K562 (cell line): ENCODE results near the gene WDR93. TPM values are rescaled to one million over a fixed set of nuclear protein-coding genes. Genes with fewer than 3 reads are reported as not detected.

Experiments used
- ATAC-seq: fragments of 200-7000 bp; cut with Tn5 transposase; 3 replicates; pipeline ENCODE4 v1.9.1; 2020; ENCODE audit warnings: moderate library complexity
- BruUV-seq: library from RNA; stranded (reverse); fragments of 400-500 nt; replicated peaks from 2 replicates; lab custom pipeline; 2021; lab: Mats Ljungman, UMichigan
- CTCF ChIA-PET: fragments of 300-600 bp; formaldehyde crosslinking; extraction: SDS; loops from one replicate; lab custom pipeline; 2021; ENCODE audit warnings: low intra/inter-chr PET ratio; lab: Yijun Ruan, JAX
- POLR2A ChIA-PET: fragments of 300-600, 350-650 bp; sonication (Branson Sonifier 250); formaldehyde crosslinking; extraction: SDS; loops from one replicate; lab custom pipeline; 2021; ENCODE audit warnings: antibody characterized with exemption, inconsistent platforms; lab: Yijun Ruan, JAX
- DNase-seq, 4 experiments: peaks; one replicate each; pipeline versions ENCODE4 v3.0.0 to v3.0.0-alpha.2; 2011 to 2018; ENCODE audit warnings: low spot score in 3 of 4, mixed read lengths in 3 of 4; ENCODE audit errors: extremely low read depth in 1 of 4
- FAIRE-seq: peaks from 2 replicates; lab custom pipeline; 2011; peaks lifted over from hg19 to GRCh38; lab: Jason Lieb, UNC
- H2AFZ ChIP-seq: 2 replicates; pipeline ENCODE4 v1.6.0; 2011; ENCODE audit warnings: low read depth, low read length, control low read depth, inconsistent platforms
- H3K27ac ChIP-seq: fragments of 200-600 bp; 3 replicates; pipeline ENCODE4 v1.8.0; 2011; ENCODE audit warnings: low read depth, mild to moderate bottlenecking, control low read depth, inconsistent platforms, low read length, moderate library complexity, mixed read lengths; ENCODE audit errors: extremely low read depth
- H3K27me3 ChIP-seq, 2 experiments: fragments of 300-600 bp in 1 of 2; 2 replicates in 1 of 2; 3 replicates in 1 of 2; pipeline versions ENCODE4 v1.6.0 to v1.8.0; 2011; ENCODE audit warnings: inconsistent platforms in 2 of 2, low read length in 2 of 2, mild to moderate bottlenecking in 1 of 2, mixed read lengths in 1 of 2, moderate library complexity in 1 of 2; ENCODE audit not compliant: control insufficient read depth in 2 of 2, insufficient read depth in 2 of 2
- H3K36me3 ChIP-seq: fragments of 300-600 bp; 3 replicates; pipeline ENCODE4 v1.8.0; 2011; ENCODE audit warnings: mild to moderate bottlenecking, low read length, inconsistent platforms; ENCODE audit not compliant: control insufficient read depth, insufficient read depth
- H3K4me1 ChIP-seq, 2 experiments: fragments of 200-600 bp in 1 of 2; replicated peaks in 1 of 2; 2 replicates in 1 of 2; 3 replicates in 1 of 2; pipeline versions ENCODE4 v1.5.1 to v1.8.0; 2011; ENCODE audit warnings: inconsistent platforms in 2 of 2, low read length in 2 of 2, mild to moderate bottlenecking in 1 of 2, mixed read lengths in 1 of 2, moderate library complexity in 1 of 2; ENCODE audit not compliant: control insufficient read depth in 2 of 2, insufficient read depth in 2 of 2
- H3K4me2 ChIP-seq: 2 replicates; pipeline ENCODE4 v1.6.1; 2011; ENCODE audit warnings: low read length, control low read depth, inconsistent platforms, mixed read lengths; ENCODE audit not compliant: insufficient read depth
- H3K4me3 ChIP-seq: fragments of 200-600 bp; sonication (generic), shearing (Covaris generic); 2 replicates; pipeline ENCODE4 v1.5.1; 2016; ENCODE audit warnings: control low read depth, inconsistent platforms
- H3K79me2 ChIP-seq: fragments of 200-600 bp; 3 replicates; pipeline ENCODE4 v1.8.0; 2011; ENCODE audit warnings: low read length, inconsistent platforms; ENCODE audit not compliant: control insufficient read depth, insufficient read depth
- H3K9ac ChIP-seq, 2 experiments: 2 replicates each; pipeline versions ENCODE4 v1.6.0 to v1.6.1; 2011; ENCODE audit warnings: low read depth in 2 of 2, low read length in 2 of 2, control low read depth in 1 of 2, inconsistent platforms in 1 of 2, mild to moderate bottlenecking in 1 of 2, mixed read lengths in 1 of 2; ENCODE audit not compliant: insufficient read depth in 1 of 2
- H3K9me1 ChIP-seq: one replicate; pipeline ENCODE4 v1.6.0; 2011; ENCODE audit warnings: inconsistent platforms, mild to moderate bottlenecking, low read length, moderate library complexity; ENCODE audit not compliant: control insufficient read depth, insufficient read depth
- H3K9me3 ChIP-seq: replicated peaks from 2 replicates; pipeline ENCODE4 v1.5.1; 2011; ENCODE audit warnings: low read depth, low read length, inconsistent platforms; ENCODE audit not compliant: control insufficient read depth, insufficient read depth
- H4K20me1 ChIP-seq: replicated peaks from 2 replicates; pipeline ENCODE4 v1.6.1; 2011; ENCODE audit warnings: low read length, inconsistent platforms, mixed read lengths; ENCODE audit not compliant: control insufficient read depth, insufficient read depth
- CC2D1A ChIP-seq: fragments of 450-650 bp; IDR thresholded peaks from 2 replicates; pipeline ENCODE4 v1.6.1; 2017; ENCODE audit warnings: mild to moderate bottlenecking
- EGR1 ChIP-seq: fragments of 450-650 bp; conservative IDR thresholded peaks from 2 replicates; pipeline ENCODE4 v1.6.1; 2017; ENCODE audit warnings: mild to moderate bottlenecking
- GATAD2B ChIP-seq: fragments of 450-650 bp; IDR thresholded peaks from 2 replicates; pipeline ENCODE4 v1.6.1; 2017; ENCODE audit warnings: mild to moderate bottlenecking, borderline replicate concordance
- IRF2 ChIP-seq: sonication (generic); formaldehyde crosslinking; IDR thresholded peaks from 2 replicates; pipeline ENCODE4 v1.8.1; 2022; ENCODE audit warnings: mild to moderate bottlenecking, missing genetic modification reagents
- KHSRP ChIP-seq: fragments of 450-650 bp; IDR thresholded peaks from 2 replicates; pipeline ENCODE4 v1.6.1; 2017
- NR2C1 ChIP-seq, 2 experiments: fragments of 450-650 bp; IDR thresholded peaks; 2 replicates each; pipeline ENCODE4 v1.6.1; 2017; ENCODE audit warnings: mild to moderate bottlenecking in 2 of 2, antibody characterized with exemption in 1 of 2, inconsistent platforms in 1 of 2, missing compliant biosample characterization in 1 of 2, missing genetic modification characterization in 1 of 2
- SNIP1 ChIP-seq: fragments of 450-650 bp; IDR thresholded peaks from 2 replicates; pipeline ENCODE4 v1.7.1; 2017; ENCODE audit warnings: low read depth, mild to moderate bottlenecking
- XRCC5 ChIP-seq: fragments of 200-400 bp; formaldehyde crosslinking; IDR thresholded peaks from 2 replicates; pipeline ENCODE4 v1.6.1; 2017; ENCODE audit warnings: low read depth, mild to moderate bottlenecking, low read length
- ZNF124 ChIP-seq: sonication (generic); formaldehyde crosslinking; IDR thresholded peaks from 2 replicates; pipeline ENCODE4 v1.8.1; 2022; ENCODE audit warnings: missing genetic modification reagents
- WGBS: fragments of 100-300 bp; shearing (Covaris generic); methylation state at CpG from one replicate; pipeline ENCODE4 v1.1.6; 2016; ENCODE audit warnings: low coverage, mixed read lengths; ENCODE audit not compliant: insufficient coverage; ENCODE audit errors: missing lambda C conversion rate; 5-methylcytosine and 5-hydroxymethylcytosine counted together
- in situ Hi-C: fragments of 300-500 bp; cut with MboI; formaldehyde crosslinking; loops from 4 replicates; pipeline ENCODE4 v1.15.0; 2018; ENCODE audit warnings: inconsistent platforms, mixed read lengths
- intact Hi-C: fragments of 100-400 bp; cut with micrococcal nuclease; formaldehyde crosslinking; loops from 2 replicates; pipeline ENCODE4 v1.14.2; 2022
- polyA plus RNA-seq, 8 experiments: library from polyadenylated mRNA; depleted of rRNA in 4 of 8; stranded (reverse) in 5 of 8; unstranded in 3 of 8; fragments of >200 nt; fragmentation: Nextera tagmentation in 2 of 8; fragmentation: Illumina TruSeq in 1 of 8; extraction: Ambion mirVana in 2 of 8; extraction: Trizol in 1 of 8; gene quantifications; 2 replicates each; pipeline versions ENCODE4 v1.2.1 to v1.2.3, GENCODE V29; 2011 to 2014; ENCODE audit warnings: inconsistent platforms in 1 of 8, missing spikeins in 1 of 8
- total RNA-seq, 7 experiments: library from RNA; depleted of rRNA in 6 of 7; stranded (reverse); fragments of >200 nt in 6 of 7; fragmentation: Illumina TruSeq in 2 of 7; extraction: Trizol in 2 of 7; gene quantifications; 2 replicates each; pipeline versions ENCODE4 v1.2.1 to v1.2.3, GENCODE V29; 2011 to 2021; ENCODE audit warnings: low replicate concordance in 1 of 7

The WDR93 gene
- total and polyA plus RNA-seq, 9 of the 15 experiments (the other 6 are each of a cell fraction or from before 2014, with no cell fraction given), result not detected

- TF ChIP-seq XRCC5 (no peak), CC2D1A (no peak), IRF2 (CRISPR knock-in tag) (no peak)
Measured at GRCh38 chr15:89641053-89641452, 49.6 kb upstream of the WDR93 start (continued).

DNA sequence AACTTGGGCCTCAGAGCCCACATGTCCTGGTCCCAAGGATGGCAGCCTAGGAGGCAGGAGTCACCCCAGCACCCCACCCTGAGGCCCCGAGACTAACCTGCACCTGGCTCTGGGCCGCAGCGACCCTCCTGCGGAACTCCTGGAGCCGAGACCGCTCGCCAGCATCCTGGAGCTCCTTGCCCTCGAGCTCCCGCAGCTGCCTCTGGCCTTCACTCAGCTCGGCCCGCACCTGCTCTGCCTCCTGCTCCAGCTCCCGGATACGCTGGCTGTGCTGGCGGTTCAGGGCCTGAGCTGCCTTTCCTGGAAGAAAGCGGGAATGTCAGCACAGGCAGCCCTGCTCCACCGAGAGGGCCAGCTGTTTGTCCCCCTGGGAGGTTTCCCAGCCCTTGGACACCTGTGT is 48.5 kb upstream of the WDR93 start:
- intact Hi-C loops, result no loop called here
- 38% methylated on average over 16 of the region's 16 CpGs for WGBS
- ATAC-seq, result no peak

More for the DNA sequence above, 48.5 kb upstream of the WDR93 start:
- no peak overlapping the region for H2AFZ ChIP-seq
- H3K36me3 ChIP-seq, result no peaks in the 10 kb centered on the region
- ChIA-PET CTCF (no interaction called here), POLR2A (interaction anchor here (0.6 to 1.2 kb wide), 4 partner anchors 11 to 548 kb away, joined by 3 read pairs; partner anchors contain the start of gene TICRR)
- H3K79me2 ChIP-seq, result no peaks in the 10 kb centered on the region
- FAIRE-seq (no peak), DNase-seq (no peak)
- H3K9me3 ChIP-seq, result no peaks in the 10 kb centered on the region
- H4K20me1 ChIP-seq, result no peaks in the 10 kb centered on the region
- H3K27ac ChIP-seq, result no peak overlapping the region
- no peaks in the 10 kb centered on the region for H3K9me1 ChIP-seq
- H3K9ac ChIP-seq, result no peak overlapping the region; a peak in 1 of 4 replicates
- H3K4me1 ChIP-seq, result peaks cover 0 to 13% of the 10 kb centered on the region in 2 experiments; a peak in 2 of 5 replicates
- in situ Hi-C loops, result no loop called here
- TF ChIP-seq GATAD2B (no peak), ZNF124 (CRISPR knock-in tag) (no peak), KHSRP (no peak), EGR1 (no peak), SNIP1 (no peak), NR2C1 (IDR thresholded peaks at IDR 0.05) (no peak), NR2C1 (tag; IDR thresholded peaks at IDR 0.05) (no peak)
- H3K4me2 ChIP-seq, result no peak overlapping the region
- H3K27me3 ChIP-seq, result peaks cover 0 to 6% of the 10 kb centered on the region in 2 experiments; a peak in 1 of 5 replicates
- no peak overlapping the region for H3K4me3 ChIP-seq
- no TSS peak for BruUV-seq
